ENCODE data around the gene FAM78A. TPM values are rescaled to one million over a fixed set of nuclear protein-coding genes. Genes with fewer than 3 reads are reported as not detected.

The FAM78A gene
- polyA plus RNA-seq, 6 donors from 2014 or later, result 5.2 to 18.3 (median 11.6) TPM

DNA sequence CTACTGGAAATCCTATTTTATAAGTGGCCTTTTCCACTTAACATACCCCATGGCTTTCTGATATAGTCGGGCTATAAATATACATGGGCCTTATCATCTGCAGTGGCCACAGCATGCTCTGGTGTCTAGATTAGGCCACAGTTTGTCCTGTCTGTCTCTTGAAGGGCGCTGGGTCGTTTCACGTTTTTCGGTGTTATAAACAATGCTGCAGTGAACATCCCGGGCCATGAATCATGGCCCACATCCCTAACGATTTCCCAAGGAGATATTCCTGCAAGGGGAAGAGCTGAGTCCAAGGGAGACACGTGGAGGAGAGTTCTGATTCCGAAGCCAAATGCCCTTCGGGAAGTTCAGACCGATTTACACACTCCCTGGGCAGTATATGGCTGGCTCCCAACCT, 21.6 kb upstream of the FAM78A start:
- Mint-ChIP-seq H3K4me1 (peaks cover 0 to 9% (median 8%) of the 10 kb centered on the region in 3 donors), H3K9me3 (no peaks in the 10 kb centered on the region), H3K36me3 (no peaks in the 10 kb centered on the region), H3K27me3 (peaks cover 0 to 4% (median 0%) of the 10 kb centered on the region in 3 donors), H3K27ac (no peak overlapping the region), H3K4me3 (no peak overlapping the region)
- no peak for DNase-seq
- no peak for ATAC-seq (ENCODE audit: low read depth in 2 of 2)

DNA sequence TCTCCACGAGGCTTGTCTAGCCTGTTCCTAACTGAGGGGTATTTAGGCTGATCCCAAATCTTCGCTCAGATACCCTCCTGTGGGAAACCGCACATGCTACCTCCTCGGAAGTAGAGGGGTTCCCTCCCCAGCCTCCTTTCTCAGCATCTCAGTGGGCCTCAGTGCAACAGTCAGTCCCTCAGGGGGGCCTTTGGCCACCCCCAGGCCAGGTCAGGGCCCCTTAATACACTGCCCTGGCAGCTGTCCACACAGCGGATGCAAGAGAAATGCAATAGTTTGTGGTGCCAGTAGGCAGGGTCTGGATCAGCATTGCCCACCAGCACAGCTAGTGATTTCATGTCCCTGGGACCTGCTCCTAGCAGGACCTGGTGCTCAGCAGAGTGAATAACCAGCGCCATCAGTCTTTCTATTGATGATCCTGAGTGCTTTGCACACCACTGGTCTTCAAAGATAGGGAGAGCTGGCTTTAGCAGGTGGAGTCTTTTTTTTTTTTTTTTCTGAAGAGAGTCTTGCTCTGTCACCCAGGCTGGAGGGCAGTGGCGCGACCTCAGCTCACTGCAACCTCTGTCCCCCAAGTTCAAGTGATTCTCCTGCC, 20.7 kb upstream of the FAM78A start:
- H3K36me3 Mint-ChIP-seq, result no peaks in the 10 kb centered on the region
- no peaks in the 10 kb centered on the region for H3K9me3 Mint-ChIP-seq

DNA sequence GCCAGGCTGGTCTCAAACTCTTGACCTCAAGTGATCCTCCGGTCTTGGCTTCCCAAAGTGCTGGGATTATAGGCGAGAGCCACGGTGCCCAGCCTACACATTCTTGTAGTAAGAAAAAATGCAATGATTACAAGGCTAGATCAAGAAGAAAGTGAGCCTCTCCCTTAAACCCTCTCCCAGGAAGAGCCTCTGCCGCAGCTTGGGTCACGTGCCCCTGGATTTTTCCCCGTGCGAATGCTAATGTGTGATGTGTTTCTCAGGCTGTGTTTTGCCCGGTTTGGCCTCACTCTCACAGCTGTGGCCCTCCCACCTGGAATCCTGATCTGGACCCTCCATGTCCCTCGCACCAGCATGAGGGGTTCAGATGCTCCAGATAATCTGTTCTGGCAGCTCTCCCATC, 20.1 kb upstream of the FAM78A start:
- H3K27me3 Mint-ChIP-seq, result peaks cover 0 to 4% (median 0%) of the 10 kb centered on the region in 3 donors
- H3K27ac Mint-ChIP-seq, result peak overlapping the region in 1 of 6 donors; percentile 37
- peaks cover 0 to 3% (median 0%) of the 10 kb centered on the region in 3 donors for H3K4me1 Mint-ChIP-seq
- DNase-seq (no peak), ATAC-seq (ENCODE audit: low read depth in 2 of 2) (no peak)
- no peaks in the 10 kb centered on the region for H3K9me3 Mint-ChIP-seq
- no peaks in the 10 kb centered on the region for H3K36me3 Mint-ChIP-seq
- H3K4me3 Mint-ChIP-seq, result no peak overlapping the region

More for the DNA sequence above, 20.7 kb upstream of the FAM78A start:
- Mint-ChIP-seq H3K27ac (peak overlapping the region in 1 of 6 donors; percentile 37), H3K27me3 (peaks cover 0 to 4% (median 0%) of the 10 kb centered on the region in 3 donors), H3K4me1 (peaks cover 0 to 9% (median 2%) of the 10 kb centered on the region in 3 donors), H3K4me3 (no peak overlapping the region)
- ATAC-seq (ENCODE audit: low read depth in 2 of 2), result no peak
- no peak for DNase-seq

DNA sequence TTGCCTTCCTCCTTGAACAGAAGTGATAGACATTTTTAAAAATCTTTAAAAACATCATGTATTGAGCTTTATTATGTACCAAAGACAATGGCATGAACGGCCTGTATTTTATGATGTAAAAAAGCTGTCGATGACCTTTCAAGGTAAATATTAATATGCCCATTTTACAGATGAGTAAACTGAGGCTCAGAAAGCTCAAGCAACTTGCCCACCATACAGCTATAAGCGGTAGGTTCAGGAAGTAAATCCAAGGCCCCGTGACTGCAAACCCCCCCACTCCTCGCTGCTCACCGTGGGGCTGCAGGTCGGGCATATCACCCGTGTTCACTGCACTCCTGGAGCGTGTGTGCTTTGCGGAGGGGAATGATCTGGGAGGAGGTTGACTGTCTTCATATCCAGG, 16.6 kb upstream of the FAM78A start:
- Mint-ChIP-seq H3K36me3 (no peaks in the 10 kb centered on the region), H3K9me3 (no peaks in the 10 kb centered on the region), H3K27me3 (peaks cover 0 to 4% (median 0%) of the 10 kb centered on the region in 3 donors), H3K27ac (no peak overlapping the region), H3K4me3 (peak overlapping the region in 1 of 8 donors; percentile 52), H3K4me1 (peaks cover 0 to 3% (median 3%) of the 10 kb centered on the region in 3 donors)
- ATAC-seq (ENCODE audit: low read depth in 2 of 2) (no peak), DNase-seq (no peak)

DNA sequence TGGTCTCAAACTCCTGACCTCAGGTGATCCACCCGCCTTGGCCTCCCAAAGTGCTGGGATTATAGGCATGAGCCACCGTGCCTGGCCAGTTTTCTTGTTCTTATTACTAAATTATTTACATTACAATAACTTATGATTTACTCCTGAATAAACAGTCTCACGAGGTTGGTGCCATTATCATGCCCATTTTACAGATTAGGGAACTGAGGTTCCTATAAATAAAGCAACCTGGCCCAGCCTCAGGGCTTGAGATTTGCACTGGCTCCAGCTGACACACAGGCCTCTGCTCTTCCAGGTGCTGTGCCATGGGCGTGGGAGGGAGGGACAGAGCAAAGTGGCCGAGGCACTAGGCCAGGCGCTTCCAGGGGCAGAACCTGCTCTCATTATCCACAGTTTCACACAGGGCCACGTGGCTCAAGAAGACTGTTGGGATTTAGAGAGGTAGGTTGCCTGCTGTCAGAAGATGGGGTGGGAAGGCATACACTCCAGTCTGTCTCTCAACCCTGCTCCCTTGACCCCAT, 15.5 kb upstream of the FAM78A start:
- H3K27me3 Mint-ChIP-seq, result peaks cover 0 to 4% (median 0%) of the 10 kb centered on the region in 3 donors
- no peaks in the 10 kb centered on the region for H3K36me3 Mint-ChIP-seq
- DNase-seq, result no peak
- no peak for ATAC-seq (ENCODE audit: low read depth in 2 of 2)
- peaks cover 0 to 3% (median 3%) of the 10 kb centered on the region in 3 donors for H3K4me1 Mint-ChIP-seq
- no peaks in the 10 kb centered on the region for H3K9me3 Mint-ChIP-seq
- peak overlapping the region in 1 of 6 donors; percentile 61 for H3K27ac Mint-ChIP-seq
- H3K4me3 Mint-ChIP-seq, result peak overlapping the region in 1 of 8 donors; percentile 5

DNA sequence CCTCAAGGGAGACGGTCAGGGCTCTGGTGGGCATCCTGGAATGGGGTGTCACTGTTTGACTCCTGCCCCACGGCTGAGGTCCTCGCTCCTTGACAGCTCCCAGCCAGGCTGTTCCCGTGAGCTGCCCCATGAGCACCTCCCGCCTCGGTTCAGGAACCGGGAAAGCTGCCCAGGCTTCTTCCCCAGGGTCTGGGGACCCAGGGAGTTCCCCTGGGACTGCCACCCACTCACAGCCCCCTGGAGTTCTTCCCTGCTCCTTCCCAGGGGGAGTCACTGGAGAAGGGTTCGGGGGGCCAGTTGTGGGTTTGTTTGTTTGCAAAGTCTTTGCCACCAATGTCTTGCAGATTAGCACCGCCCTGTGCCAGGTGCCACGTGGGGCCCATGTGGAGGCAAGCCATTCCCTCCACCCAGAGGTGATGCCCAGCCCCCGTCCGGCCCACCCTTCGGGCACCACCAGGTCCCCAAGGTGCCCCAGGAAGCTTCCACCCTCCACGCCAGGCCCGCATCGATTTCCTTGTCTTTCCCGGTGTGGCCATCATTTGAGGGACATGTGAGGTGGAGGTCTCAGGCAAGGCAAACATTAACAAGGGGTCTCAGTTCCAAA, 14.6 kb upstream of the FAM78A start:
- Mint-ChIP-seq H3K4me1 (peaks cover 0 to 3% (median 3%) of the 10 kb centered on the region in 3 donors), H3K27me3 (peaks cover 0 to 4% (median 0%) of the 10 kb centered on the region in 3 donors), H3K27ac (peak overlapping the region in 2 of 6 donors; percentile 71 to 86), H3K36me3 (no peaks in the 10 kb centered on the region), H3K4me3 (peak overlapping the region in 2 of 8 donors; percentile 29 to 49), H3K9me3 (no peaks in the 10 kb centered on the region)
- no peak for DNase-seq
- ATAC-seq (ENCODE audit: low read depth in 2 of 2), result no peak

DNA sequence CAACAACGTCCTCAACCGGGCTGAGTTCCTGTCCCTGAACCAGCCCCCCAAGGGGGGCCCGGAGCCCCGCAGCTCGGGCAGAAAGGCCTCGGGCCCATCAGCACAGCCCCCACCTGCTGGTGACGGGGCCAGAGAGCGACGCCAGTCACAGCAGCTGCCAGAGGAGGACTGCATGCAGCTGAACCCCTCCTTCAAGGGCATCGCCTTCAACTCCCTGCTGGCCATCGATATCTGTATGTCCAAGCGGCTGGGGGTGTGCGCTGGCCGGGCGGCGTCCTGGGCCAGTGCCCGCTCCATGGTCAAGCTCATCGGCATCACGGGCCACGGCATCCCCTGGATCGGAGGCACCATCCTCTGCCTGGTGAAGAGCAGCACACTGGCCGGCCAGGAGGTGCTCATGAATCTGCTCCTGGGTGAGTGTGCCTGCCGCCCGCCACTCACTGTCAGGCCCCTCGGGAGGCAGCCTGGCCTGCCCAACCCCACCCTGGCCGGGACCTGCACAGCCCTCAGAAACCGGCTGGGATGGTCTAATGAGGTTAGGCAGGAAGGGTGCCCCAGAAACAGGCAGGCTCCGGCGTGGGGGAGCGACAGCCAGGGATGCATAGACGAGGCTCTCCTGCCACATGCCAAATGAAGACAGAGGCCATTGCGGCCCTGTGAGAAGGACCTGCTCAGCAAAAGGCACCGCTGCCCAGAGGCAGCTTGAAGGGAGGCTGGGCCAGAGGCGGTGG, 13.9 kb upstream of the FAM78A start:
- Mint-ChIP-seq H3K27me3 (no peaks in the 10 kb centered on the region), H3K27ac (no peak overlapping the region), H3K9me3 (no peaks in the 10 kb centered on the region), H3K36me3 (no peaks in the 10 kb centered on the region), H3K4me1 (peaks cover 0 to 3% (median 3%) of the 10 kb centered on the region in 3 donors), H3K4me3 (peak overlapping the region in 3 of 8 donors; percentile 23 to 70 (median 35))
- ATAC-seq (ENCODE audit: low read depth in 2 of 2) (peak in 1 of 2 donors; percentile 14), DNase-seq (no peak)

DNA sequence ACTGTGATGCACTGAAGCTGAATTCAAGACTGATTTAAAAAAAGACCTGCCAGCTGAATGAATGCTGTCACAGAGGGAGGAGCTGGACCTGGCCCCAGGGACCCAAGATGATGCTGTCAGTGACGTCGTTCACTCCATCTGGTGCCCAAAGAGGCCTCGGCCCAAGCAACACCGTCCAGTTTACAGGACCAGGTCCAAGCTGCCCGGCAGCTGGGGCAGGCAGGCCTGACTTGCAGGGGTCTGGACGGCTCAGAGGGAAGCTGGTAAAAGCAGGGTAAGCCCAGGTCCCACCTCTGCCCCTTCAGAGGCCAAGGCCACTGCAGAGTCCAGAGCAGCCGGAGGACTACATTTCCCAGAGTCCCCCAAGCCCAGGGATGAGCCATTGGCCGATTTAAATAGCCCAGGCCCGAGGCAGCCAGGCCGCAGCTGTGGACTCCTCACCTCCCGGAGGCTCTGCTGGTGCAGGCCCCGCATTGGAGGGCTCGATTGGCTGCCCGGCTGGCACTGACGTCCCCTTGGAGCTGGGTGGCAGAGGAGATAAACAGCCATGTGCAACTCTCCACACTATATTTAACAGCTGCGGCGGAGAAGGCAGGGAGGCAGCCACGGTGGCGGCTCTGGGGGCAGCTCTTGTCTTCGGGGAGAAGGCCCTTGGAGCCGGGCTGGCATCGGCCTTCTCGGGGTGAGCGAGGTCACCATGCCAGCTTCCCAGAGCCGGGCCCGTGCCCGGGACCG, 13.2 kb upstream of the FAM78A start, which contains the start of gene PLPP7:
TSS of gene PLPP7 (plus strand) at position 423 of the 735 bp plus-strand sequence. CDS start at position 698, 275 bp downstream.
- ATAC-seq (ENCODE audit: low read depth in 2 of 2), result peak; percentile 14 to 40
- Mint-ChIP-seq H3K9me3 (no peaks in the 10 kb centered on the region), H3K36me3 (no peaks in the 10 kb centered on the region), H3K4me3 (peak within 1 kb of the TSS in 7 of 8 donors; percentile 12 to 70 (median 53)), H3K4me1 (peaks cover 0 to 3% (median 3%) of the 10 kb centered on the region in 3 donors), H3K27me3 (no peaks in the 10 kb centered on the region), H3K27ac (peak within 1 kb of the TSS in 1 of 6 donors; percentile 38)
- DNase-seq, result no peak

DNA sequence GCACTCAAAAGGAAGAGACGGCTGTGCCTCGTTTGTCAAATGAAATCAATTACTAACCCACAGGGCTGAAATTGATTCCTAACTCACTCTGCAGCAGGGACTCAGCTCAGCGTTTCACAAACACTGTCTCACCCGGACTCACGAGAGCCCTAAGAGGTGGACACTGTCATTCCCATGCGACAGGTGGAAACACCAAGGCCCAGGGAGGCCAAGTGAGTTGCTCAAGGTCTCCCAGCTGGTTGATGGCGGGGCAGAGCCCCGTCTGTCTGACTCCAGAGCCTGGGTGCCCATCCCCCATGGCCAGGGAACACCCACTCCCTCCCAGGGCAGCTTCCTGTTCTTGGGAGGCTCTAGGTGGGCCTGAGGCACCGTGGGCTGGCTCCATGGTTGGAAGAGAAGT, 11.9 kb upstream of the FAM78A start:
- Mint-ChIP-seq H3K4me3 (no peak overlapping the region), H3K27me3 (no peaks in the 10 kb centered on the region), H3K27ac (no peak overlapping the region), H3K4me1 (peaks cover 0 to 7% (median 3%) of the 10 kb centered on the region in 3 donors), H3K9me3 (no peaks in the 10 kb centered on the region), H3K36me3 (no peaks in the 10 kb centered on the region)
- DNase-seq (no peak), ATAC-seq (ENCODE audit: low read depth in 2 of 2) (no peak)

DNA sequence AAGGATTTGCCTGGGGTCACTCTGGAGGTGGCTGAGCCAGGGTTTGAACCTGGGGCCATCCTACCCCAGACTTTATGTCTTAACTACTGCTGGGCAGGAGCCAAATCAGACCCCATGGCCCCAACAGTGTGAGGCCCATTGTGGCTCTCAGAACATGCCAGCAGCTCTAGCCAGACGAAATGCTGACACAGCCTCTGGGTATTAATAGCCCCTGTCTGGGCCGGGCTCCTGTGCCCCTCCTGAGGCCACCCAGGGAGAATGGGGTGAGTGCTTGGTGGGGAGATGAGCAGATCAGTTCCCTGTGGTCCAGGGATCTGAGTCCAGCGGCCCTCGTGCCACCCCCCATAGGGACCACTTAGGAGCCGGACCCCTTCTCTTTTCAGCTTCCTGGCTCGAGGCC, 11.0 kb upstream of the FAM78A start:
- ATAC-seq (ENCODE audit: low read depth in 2 of 2), result no peak
- no peak for DNase-seq
- peak overlapping the region in 1 of 6 donors; percentile 34 for H3K27ac Mint-ChIP-seq
- H3K36me3 Mint-ChIP-seq, result no peaks in the 10 kb centered on the region
- no peaks in the 10 kb centered on the region for H3K9me3 Mint-ChIP-seq
- peaks cover 2 to 11% (median 4%) of the 10 kb centered on the region in 3 donors for H3K4me1 Mint-ChIP-seq
- peaks cover 0 to 3% (median 2%) of the 10 kb centered on the region in 3 donors for H3K27me3 Mint-ChIP-seq
- no peak overlapping the region for H3K4me3 Mint-ChIP-seq

DNA sequence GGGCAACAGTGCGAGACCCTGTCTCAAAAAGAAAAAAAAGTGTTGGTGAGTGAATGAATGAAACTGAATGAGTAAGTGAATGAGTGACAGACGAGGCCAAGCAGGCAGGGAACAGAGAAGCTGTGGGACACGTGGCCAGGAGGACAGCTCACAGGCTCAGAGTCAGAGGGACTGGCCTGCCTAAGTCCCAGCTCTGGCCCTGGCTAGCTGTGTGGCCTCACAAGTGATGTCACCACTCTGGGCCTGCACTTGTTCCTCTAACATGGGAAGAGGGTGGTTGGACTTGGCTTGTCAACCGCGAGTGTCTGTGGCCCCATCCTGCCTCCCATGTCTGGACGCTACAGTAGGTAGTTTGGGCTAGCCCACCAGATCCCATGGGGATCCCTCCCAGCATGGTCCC, 8.5 kb upstream of the FAM78A start:
- Mint-ChIP-seq H3K9me3 (no peaks in the 10 kb centered on the region), H3K4me1 (peaks cover 9 to 17% (median 10%) of the 10 kb centered on the region in 3 donors), H3K4me3 (no peak overlapping the region), H3K27ac (no peak overlapping the region), H3K27me3 (peaks cover 6 to 17% (median 13%) of the 10 kb centered on the region in 3 donors), H3K36me3 (no peaks in the 10 kb centered on the region)
- DNase-seq (no peak), ATAC-seq (ENCODE audit: low read depth in 2 of 2) (no peak)

DNA sequence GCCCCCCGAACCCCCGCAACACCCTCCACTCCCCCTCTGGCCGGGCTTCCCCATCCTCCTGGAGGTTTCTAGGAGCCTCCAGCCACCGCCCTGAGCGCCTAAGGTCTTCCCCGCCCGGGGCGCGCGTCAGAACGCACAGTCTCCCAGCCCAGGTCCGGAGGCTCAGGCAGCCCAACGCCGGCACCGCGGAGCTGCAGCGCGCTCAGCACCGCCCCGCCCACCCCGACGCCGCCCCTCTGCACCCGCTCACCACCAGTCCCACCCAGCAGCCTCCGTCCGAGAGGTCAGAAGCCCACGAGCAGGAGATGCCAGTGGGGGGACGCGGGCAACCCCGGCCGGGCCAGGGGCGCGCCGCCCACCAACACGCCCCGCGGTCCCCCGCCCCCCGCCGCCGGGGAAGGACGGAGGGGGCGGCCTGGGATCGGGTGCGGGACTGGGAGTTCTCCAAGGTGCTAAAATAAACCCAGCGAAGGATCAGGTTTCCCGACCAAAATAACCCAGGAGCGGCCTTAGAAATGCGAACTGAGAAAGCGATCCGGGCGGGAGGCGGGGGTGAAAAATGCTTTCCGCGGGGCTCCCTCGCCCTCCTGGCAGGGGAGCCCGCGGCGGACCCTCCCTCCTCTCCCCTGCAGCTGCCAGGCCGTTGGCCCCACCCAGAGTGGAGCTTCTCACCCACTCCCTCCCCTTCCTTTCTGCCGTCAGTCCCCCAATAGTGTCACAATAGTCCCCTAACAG, 6.5 kb upstream of the FAM78A start:
- peaks cover 6 to 17% (median 13%) of the 10 kb centered on the region in 3 donors for H3K27me3 Mint-ChIP-seq
- H3K4me1 Mint-ChIP-seq, result peaks cover 12 to 31% (median 21%) of the 10 kb centered on the region in 3 donors
- H3K27ac Mint-ChIP-seq, result peak overlapping the region in 1 of 6 donors; percentile 58
- H3K4me3 Mint-ChIP-seq, result peak overlapping the region in 7 of 8 donors; percentile 28 to 75 (median 57)
- DNase-seq (no peak), ATAC-seq (ENCODE audit: low read depth in 2 of 2) (no peak)
- H3K36me3 Mint-ChIP-seq, result no peaks in the 10 kb centered on the region
- H3K9me3 Mint-ChIP-seq, result no peaks in the 10 kb centered on the region

Measured in naive B cell (primary cell).